PC-9 (cell line): Measurements from ENCODE around the gene PASK. TPM values are rescaled to one million over a fixed set of nuclear protein-coding genes. Genes with fewer than 3 reads are reported as not detected.

ENCODE experiments used
- BruUV-seq: library from RNA; stranded (reverse); fragments of 400-500 nt; replicated peaks from 2 replicates; lab custom pipeline; 2021; lab: Mats Ljungman, UMichigan
- CTCF ChIA-PET: fragments of 300-600 bp; sonication (Branson Sonifier 250); formaldehyde crosslinking; loops from one replicate; lab custom pipeline; 2022; ENCODE audit warnings: antibody characterized with exemption; lab: Charles Lee
- POLR2A ChIA-PET: fragments of 300-600 bp; sonication (Branson Sonifier 250); formaldehyde crosslinking; loops from one replicate; lab custom pipeline; 2022; ENCODE audit warnings: antibody characterized with exemption; ENCODE audit not compliant: unreplicated experiment; lab: Charles Lee
- DNase-seq, 2 experiments: peaks; one replicate each; pipeline versions ENCODE4 v3.0.0 to v3.0.0-alpha.2; 2015 to 2022; ENCODE audit warnings: mixed read lengths in 1 of 2
- H2AFZ ChIP-seq: fragments of 200-600 bp; sonication (generic); 2 replicates; pipeline ENCODE4 v1.8.1; 2017; ENCODE audit warnings: antibody characterized with exemption
- H3F3A ChIP-seq: fragments of 200-600 bp; sonication (generic); 2 replicates; pipeline ENCODE4 v1.8.1; 2017; ENCODE audit warnings: antibody characterized with exemption, mild to moderate bottlenecking, low read depth; ENCODE audit not compliant: insufficient read depth
- H3K27ac ChIP-seq: fragments of 200-600 bp; sonication (generic); 2 replicates; pipeline ENCODE4 v1.6.1; 2016; ENCODE audit warnings: mixed run types
- H3K27me3 ChIP-seq: fragments of 200-600 bp; sonication (generic); 2 replicates; pipeline ENCODE4 v1.6.1; 2016; ENCODE audit warnings: low read depth, mixed run types; ENCODE audit not compliant: insufficient read depth
- H3K36me3 ChIP-seq: fragments of 200-600 bp; sonication (generic); 2 replicates; pipeline ENCODE4 v1.6.1; 2016; ENCODE audit warnings: low read depth, mixed run types
- H3K4me1 ChIP-seq: fragments of 200-600 bp; sonication (generic); replicated peaks from 2 replicates; pipeline ENCODE4 v1.6.1; 2016; ENCODE audit warnings: mixed run types; ENCODE audit not compliant: insufficient read depth
- H3K4me2 ChIP-seq: fragments of 200-600 bp; sonication (generic); 2 replicates; pipeline ENCODE4 v1.6.1; 2017; ENCODE audit warnings: mixed run types
- H3K4me3 ChIP-seq: fragments of 200-600 bp; sonication (generic); 2 replicates; pipeline ENCODE4 v1.6.1; 2016; ENCODE audit warnings: mixed run types
- H3K79me2 ChIP-seq: fragments of 200-600 bp; sonication (generic); 2 replicates; pipeline ENCODE4 v1.6.1; 2017; ENCODE audit warnings: low read depth, mixed run types
- H3K9me2 ChIP-seq: fragments of 200-600 bp; sonication (generic); 2 replicates; pipeline ENCODE4 v1.8.1; 2017; ENCODE audit warnings: mild to moderate bottlenecking; ENCODE audit not compliant: insufficient read depth
- H3K9me3 ChIP-seq: fragments of 200-600 bp; sonication (generic); 2 replicates; pipeline ENCODE4 v1.8.1; 2016; ENCODE audit warnings: low read depth; ENCODE audit not compliant: insufficient read depth
- H4K20me1 ChIP-seq: fragments of 200-600 bp; sonication (generic); 2 replicates; pipeline ENCODE4 v1.8.1; 2017; ENCODE audit not compliant: insufficient read depth
- CTCF ChIP-seq: fragments of 200-600 bp; sonication (generic); conservative IDR thresholded peaks from 2 replicates; pipeline ENCODE4 v1.6.1; 2017; ENCODE audit warnings: mixed run types, antibody characterized with exemption, mild to moderate bottlenecking, moderate library complexity
- EZH2 ChIP-seq: fragments of 200-600 bp; sonication (generic); IDR thresholded peaks from 2 replicates; pipeline ENCODE4 v1.8.0; 2017; ENCODE audit warnings: antibody characterized with exemption, low read depth
- intact Hi-C: fragments of 100-400 bp; cut with micrococcal nuclease; formaldehyde crosslinking; loops from one replicate; pipeline ENCODE4 v1.10.0; 2022; ENCODE audit not compliant: unreplicated experiment
- total RNA-seq: library from RNA; stranded (reverse); gene quantifications from 2 replicates; pipeline ENCODE4 v1.2.3, GENCODE V29; 2021

Gene PASK
- total RNA-seq, 1 experiment from 2014 or later = 77.5 TPM

- no peaks in the 10 kb centered on the region; the same call in 1 of the 2 replicates for H3F3A ChIP-seq
- H3K27me3 ChIP-seq = no peaks in the 10 kb centered on the region
- H2AFZ ChIP-seq = no peak overlapping the region
- BruUV-seq = no TSS peak
- ChIA-PET POLR2A (no interaction called here), CTCF (no interaction called here)
- H3K4me3 ChIP-seq = no peak overlapping the region
- peaks cover 17% of the 10 kb centered on the region; the same call in 1 of the 2 replicates for H3K36me3 ChIP-seq
- H3K79me2 ChIP-seq = no peaks in the 10 kb centered on the region
- no peaks in the 10 kb centered on the region for H3K4me1 ChIP-seq
- no peak overlapping the region for H3K4me2 ChIP-seq
- intact Hi-C loops = no loop called here
- H3K9me2 ChIP-seq = no peaks in the 10 kb centered on the region
- no peaks in the 10 kb centered on the region for H3K9me3 ChIP-seq
- no peak for DNase-seq
- H3K27ac ChIP-seq = no peak overlapping the region
- H4K20me1 ChIP-seq = peaks cover 3% of the 10 kb centered on the region; the same call in 1 of the 2 replicates
- TF ChIP-seq EZH2 (no peak), CTCF (no peak)
Measured at GRCh38 chr2:241088376-241088775, 60.9 kb downstream of the PASK start.

GRCh38 chr2:241087420-241088268 is 61.6 kb downstream of the PASK start:
- no TSS peak for BruUV-seq
- no peak overlapping the region for H3K4me2 ChIP-seq
- ChIA-PET POLR2A (no interaction called here), CTCF (no interaction called here)
- H3K27me3 ChIP-seq = no peaks in the 10 kb centered on the region
- H3K36me3 ChIP-seq = peaks cover 17% of the 10 kb centered on the region; the same call in 1 of the 2 replicates
- peaks cover 3% of the 10 kb centered on the region; the same call in 1 of the 2 replicates for H4K20me1 ChIP-seq
- no peaks in the 10 kb centered on the region; the same call in 1 of the 2 replicates for H3F3A ChIP-seq
- no peak overlapping the region for H3K27ac ChIP-seq
- intact Hi-C loops = no loop called here
- H3K4me3 ChIP-seq = no peak overlapping the region
- no peaks in the 10 kb centered on the region for H3K4me1 ChIP-seq
- H3K9me2 ChIP-seq = no peaks in the 10 kb centered on the region
- H2AFZ ChIP-seq = no peak overlapping the region
- no peaks in the 10 kb centered on the region for H3K9me3 ChIP-seq
- DNase-seq = no peak
- H3K79me2 ChIP-seq = no peaks in the 10 kb centered on the region
- no peak for TF ChIP-seq EZH2
- TF ChIP-seq CTCF = no peak

- peaks cover 17% of the 10 kb centered on the region; the same call in 1 of the 2 replicates for H3K36me3 ChIP-seq
- no peaks in the 10 kb centered on the region for H3K79me2 ChIP-seq
- BruUV-seq = no TSS peak
- CTCF ChIA-PET = no interaction called here
- H4K20me1 ChIP-seq = no peaks in the 10 kb centered on the region
- H3K27me3 ChIP-seq = no peaks in the 10 kb centered on the region
- no peak for TF ChIP-seq EZH2
- no peak for TF ChIP-seq CTCF
- H3F3A ChIP-seq = no peaks in the 10 kb centered on the region
- H3K4me1 ChIP-seq = no peaks in the 10 kb centered on the region
- no peak overlapping the region for H2AFZ ChIP-seq
- intact Hi-C loops = no loop called here
- no peak overlapping the region for H3K4me3 ChIP-seq
- no peaks in the 10 kb centered on the region for H3K9me2 ChIP-seq
- H3K4me2 ChIP-seq = no peak overlapping the region
- DNase-seq = no peak
- H3K27ac ChIP-seq = no peak overlapping the region
- no peaks in the 10 kb centered on the region for H3K9me3 ChIP-seq
- POLR2A ChIA-PET = no interaction called here
Measured at GRCh38 chr2:241084856-241085444, 64.3 kb downstream of the PASK start.
